SU-DHL-6 (cell line): Measurements from ENCODE around the gene ZNF680.

ENCODE experiments used
- H2AFZ ChIP-seq: fragments of 200-600 bp; sonication (generic); 2 replicates; pipeline ENCODE4 v1.6.1; 2014; ENCODE audit warnings: low read depth, mild to moderate bottlenecking, moderate library complexity, mixed read lengths, antibody characterized with exemption, low read length; ENCODE audit not compliant: severe bottlenecking
- H3F3A ChIP-seq: fragments of 200-600 bp; shearing (Covaris generic); 2 replicates; pipeline ENCODE4 v1.6.0; 2016; ENCODE audit warnings: antibody characterized with exemption, mild to moderate bottlenecking; ENCODE audit not compliant: insufficient read depth
- H3K27ac ChIP-seq: fragments of 200-600 bp; sonication (generic); 2 replicates; pipeline ENCODE4 v1.5.1; 2016; ENCODE audit warnings: low read depth, mild to moderate bottlenecking, low read length, moderate library complexity, mixed read lengths
- H3K27me3 ChIP-seq: fragments of 200-600 bp; sonication (generic), shearing (Covaris generic); 2 replicates; pipeline ENCODE4 v1.6.0; 2014; ENCODE audit warnings: mild to moderate bottlenecking, low read length
- H3K36me3 ChIP-seq: fragments of 200-600 bp; sonication (generic); 2 replicates; pipeline ENCODE4 v1.6.1; 2014; ENCODE audit warnings: mild to moderate bottlenecking, low read length, mixed read lengths
- H3K4me2 ChIP-seq: fragments of 300-600, 200-600 bp; shearing (Covaris generic), sonication (generic); 2 replicates; pipeline ENCODE4 v1.6.0; 2014; ENCODE audit warnings: low read length, low read depth, mild to moderate bottlenecking; ENCODE audit not compliant: poor library complexity, severe bottlenecking
- H3K4me3 ChIP-seq: fragments of 200-600 bp; sonication (generic); 2 replicates; pipeline ENCODE4 v1.5.1; 2014; ENCODE audit warnings: antibody characterized with exemption, low read length, mild to moderate bottlenecking, mixed read lengths; ENCODE audit not compliant: insufficient read depth, poor library complexity, severe bottlenecking
- H3K79me2 ChIP-seq: fragments of 200-600 bp; sonication (generic); 2 replicates; pipeline ENCODE4 v1.6.1; 2014; ENCODE audit warnings: mild to moderate bottlenecking, low read length, moderate library complexity; ENCODE audit not compliant: insufficient read depth
- H3K9ac ChIP-seq: fragments of 200-600 bp; sonication (generic); 2 replicates; pipeline ENCODE4 v1.7.0; 2014; ENCODE audit warnings: mild to moderate bottlenecking, low read length
- H3K9me2 ChIP-seq: fragments of 200-600 bp; sonication (generic); replicated peaks from 2 replicates; pipeline ENCODE4 v1.6.1; 2014; ENCODE audit warnings: low read length; ENCODE audit not compliant: insufficient read depth
- H3K9me3 ChIP-seq: fragments of 200-600 bp; sonication (generic); 2 replicates; pipeline ENCODE4 v1.6.1; 2014; ENCODE audit warnings: low read length, mixed read lengths; ENCODE audit not compliant: insufficient read depth
- H4K20me1 ChIP-seq: fragments of 200-600 bp; sonication (generic); 2 replicates; pipeline ENCODE4 v1.6.1; 2014; ENCODE audit warnings: low read depth, mild to moderate bottlenecking, antibody characterized with exemption, low read length, moderate library complexity, mixed read lengths
- CTCF ChIP-seq: fragments of 200-600 bp; sonication (generic); IDR thresholded peaks from one replicate; pipeline ENCODE4 v1.5.1; 2017; ENCODE audit warnings: antibody characterized with exemption, mild to moderate bottlenecking, low read length, moderate library complexity; ENCODE audit not compliant: insufficient read depth, poor library complexity, severe bottlenecking
- EZH2phosphoT487 ChIP-seq: fragments of 200-600 bp; sonication (generic), shearing (Covaris generic); conservative IDR thresholded peaks from 2 replicates; pipeline ENCODE4 v1.6.1; 2018; ENCODE audit warnings: mild to moderate bottlenecking, antibody characterized with exemption, low read length, moderate library complexity, mixed read lengths

The ZNF680 gene

DNA sequence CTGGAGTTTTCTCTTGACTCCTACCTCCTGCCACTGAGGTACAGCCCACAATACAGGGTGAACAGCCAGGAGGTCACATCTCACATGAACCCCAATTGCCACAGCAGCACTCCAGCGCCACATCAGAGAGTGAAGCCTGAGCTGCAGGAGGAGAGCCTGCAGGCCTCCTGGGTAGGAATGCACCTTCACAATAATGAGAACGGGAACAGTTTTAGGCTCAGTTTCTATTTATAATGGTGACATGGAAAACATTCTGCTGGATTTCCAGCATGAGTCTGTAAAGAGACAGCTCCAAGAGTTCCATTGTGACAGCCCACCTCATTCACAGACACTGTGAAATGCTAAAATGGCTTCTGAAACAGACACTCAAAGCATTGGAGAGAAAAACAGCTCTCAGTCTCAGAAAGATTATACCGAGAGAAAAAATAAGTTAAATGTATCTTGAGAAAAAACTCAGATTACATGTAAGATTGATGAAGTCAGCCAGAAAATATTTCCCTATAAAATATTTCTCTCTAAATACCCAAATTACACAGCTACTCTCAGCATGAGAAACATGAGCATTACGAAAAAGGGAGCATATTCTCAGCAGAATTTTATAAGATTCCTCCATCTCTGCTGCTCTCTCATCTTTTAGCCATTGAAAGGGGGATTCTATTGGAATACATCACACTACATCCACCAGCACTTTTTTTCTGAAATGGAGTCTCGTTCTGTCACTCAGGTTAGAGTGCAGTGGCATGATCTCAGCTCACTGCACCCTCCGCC, 11.3 kb downstream of the ZNF680 start:
- no peak overlapping the region for H3K9ac ChIP-seq
- peaks cover 97% of the 10 kb centered on the region for H3K79me2 ChIP-seq
- no peaks in the 10 kb centered on the region for H3K9me3 ChIP-seq
- no peaks in the 10 kb centered on the region for H3K9me2 ChIP-seq
- H2AFZ ChIP-seq, result no peak overlapping the region
- peaks cover 19% of the 10 kb centered on the region for H4K20me1 ChIP-seq
- H3K4me3 ChIP-seq, result no peak overlapping the region
- H3K4me2 ChIP-seq, result no peak overlapping the region
- TF ChIP-seq CTCF (no peak), EZH2phosphoT487 (no peak)
- H3F3A ChIP-seq, result peaks cover 3% of the 10 kb centered on the region; the same call in 1 of the 2 replicates
- no peak overlapping the region for H3K27ac ChIP-seq
- H3K36me3 ChIP-seq, result peaks cover 43% of the 10 kb centered on the region
- no peaks in the 10 kb centered on the region for H3K27me3 ChIP-seq

DNA sequence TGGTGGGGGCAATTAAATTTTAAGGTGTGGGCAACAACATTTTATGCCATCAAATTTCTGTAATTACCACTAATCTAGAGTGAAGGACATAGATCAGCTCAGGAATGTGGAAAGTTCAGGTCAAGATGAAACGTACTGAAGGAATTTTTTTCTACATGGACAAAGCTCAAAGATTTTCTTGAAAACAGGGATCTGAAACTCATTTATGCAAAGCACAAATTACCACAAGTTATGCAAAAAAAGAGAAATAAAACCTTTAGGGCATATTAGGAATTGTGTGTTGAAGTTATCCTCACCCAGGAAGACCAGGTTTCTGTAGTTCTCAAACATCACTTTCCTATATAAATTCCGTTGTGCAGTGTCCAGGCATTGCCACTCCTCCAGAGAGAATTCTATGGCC, 18.9 kb downstream of the ZNF680 start:
- Histone ChIP-seq H3K27ac (peak overlapping the region; percentile 30), H3K36me3 (peaks cover 89% of the 10 kb centered on the region), H3K79me2 (peaks cover 97% of the 10 kb centered on the region)

GRCh38 chr7:64541438-64542359, 21.2 kb downstream of the ZNF680 start:
- TF ChIP-seq CTCF (no peak), EZH2phosphoT487 (no peak)
- no peak overlapping the region for H3K9ac ChIP-seq
- H3K9me2 ChIP-seq, result no peaks in the 10 kb centered on the region
- no peak overlapping the region for H2AFZ ChIP-seq
- no peaks in the 10 kb centered on the region for H3K27me3 ChIP-seq
- H3F3A ChIP-seq, result peaks cover 11% of the 10 kb centered on the region; the same call in 1 of the 2 replicates
- H3K27ac ChIP-seq, result no peak overlapping the region
- peaks cover 91% of the 10 kb centered on the region for H3K36me3 ChIP-seq
- H3K4me3 ChIP-seq, result no peak overlapping the region
- peaks cover 12% of the 10 kb centered on the region; the same call in 1 of the 2 replicates for H4K20me1 ChIP-seq
- H3K79me2 ChIP-seq, result peaks cover 97% of the 10 kb centered on the region
- no peak overlapping the region for H3K4me2 ChIP-seq
- H3K9me3 ChIP-seq, result peaks cover under 1% of the 10 kb centered on the region; the same call in 1 of the 2 replicates

More for the DNA sequence above, 18.9 kb downstream of the ZNF680 start:
- no peak overlapping the region for H3K4me2 ChIP-seq
- H3F3A ChIP-seq, result peaks cover 15% of the 10 kb centered on the region; the same call in 1 of the 2 replicates
- peaks cover 17% of the 10 kb centered on the region for H4K20me1 ChIP-seq
- no peaks in the 10 kb centered on the region for H3K9me2 ChIP-seq
- no peak overlapping the region for H3K9ac ChIP-seq
- no peak overlapping the region for H3K4me3 ChIP-seq
- TF ChIP-seq CTCF, result no peak
- no peaks in the 10 kb centered on the region for H3K27me3 ChIP-seq
- no peak overlapping the region for H2AFZ ChIP-seq
- H3K9me3 ChIP-seq, result no peaks in the 10 kb centered on the region
